ENCODE measurements around the gene ALMS1. TPM values are rescaled to one million over a fixed set of nuclear protein-coding genes. Genes with fewer than 3 reads are reported as not detected.
"Not testable (repeated sequence)": the region's sequence is repeated elsewhere in the genome, so short reads cannot be mapped to it uniquely, and the experiment has no call there.

Gene ALMS1
- total RNA-seq, 6 donors from 2014 or later: 15.2 to 56.6 (median 25.7) TPM

GRCh38 chr2:73448856-73449255 is 63.2 kb downstream of the ALMS1 start:
- Histone ChIP-seq H3K36me3 (peaks cover 0 to 40% (median 16%) of the 10 kb centered on the region in 4 donors), H3K4me3 (no peak overlapping the region), H3K9me3 (no peaks in the 10 kb centered on the region), H3K27me3 (no peaks in the 10 kb centered on the region), H3K27ac (no peak overlapping the region), H3K4me1 (no peaks in the 10 kb centered on the region)
- DNase-seq (no peak), ATAC-seq (ENCODE audit: low FRiP score in 2 of 2) (no peak)
- 80 to 87% methylated on average over 2 to 3 of the region's 3 CpGs for WGBS, 2 donors
- TF ChIP-seq POLR2A (IDR thresholded peaks at IDR 0.05): no peak
- no peak for TF ChIP-seq CTCF (IDR thresholded peaks at IDR 0.05)
- TF ChIP-seq EP300 (IDR thresholded peaks at IDR 0.05): no peak
- TF ChIP-seq POLR2AphosphoS5 (IDR thresholded peaks at IDR 0.05): no peak

- Histone ChIP-seq H3K4me1 (no peaks in the 10 kb centered on the region), H3K9me3 (no peaks in the 10 kb centered on the region), H3K27me3 (no peaks in the 10 kb centered on the region), H3K4me3 (no peak overlapping the region), H3K27ac (no peak overlapping the region), H3K36me3 (peaks cover 0 to 40% (median 16%) of the 10 kb centered on the region in 4 donors)
- TF ChIP-seq POLR2A (IDR thresholded peaks at IDR 0.05) (no peak), POLR2AphosphoS5 (IDR thresholded peaks at IDR 0.05) (no peak), EP300 (IDR thresholded peaks at IDR 0.05) (no peak), CTCF (IDR thresholded peaks at IDR 0.05) (no peak)
- no peak for DNase-seq
- no peak for ATAC-seq (ENCODE audit: low FRiP score in 2 of 2)
Measured at GRCh38 chr2:73449404-73449803, 63.8 kb downstream of the ALMS1 start.

GRCh38 chr2:73451263-73451972 is 65.8 kb downstream of the ALMS1 start:
- H3K4me3 ChIP-seq: no peak overlapping the region
- ATAC-seq (ENCODE audit: low FRiP score in 2 of 2): peak in 1 of 2 donors; percentile 31
- no peaks in the 10 kb centered on the region for H3K9me3 ChIP-seq
- no peaks in the 10 kb centered on the region for H3K4me1 ChIP-seq
- 91 to 100% methylated on average over 1 of the region's 1 CpG for WGBS, 2 donors
- no peak for TF ChIP-seq POLR2AphosphoS5 (IDR thresholded peaks at IDR 0.05)
- TF ChIP-seq POLR2A (IDR thresholded peaks at IDR 0.05): no peak
- TF ChIP-seq EP300 (IDR thresholded peaks at IDR 0.05): no peak
- no peak for TF ChIP-seq CTCF (IDR thresholded peaks at IDR 0.05)
- H3K36me3 ChIP-seq: peaks cover 0 to 40% (median 17%) of the 10 kb centered on the region in 4 donors
- no peaks in the 10 kb centered on the region for H3K27me3 ChIP-seq
- DNase-seq: no peak
- no peak overlapping the region for H3K27ac ChIP-seq

- no peak for TF ChIP-seq CTCF (IDR thresholded peaks at IDR 0.05)
- TF ChIP-seq EP300 (IDR thresholded peaks at IDR 0.05): no peak
- no peak for TF ChIP-seq POLR2AphosphoS5 (IDR thresholded peaks at IDR 0.05)
- no peak for TF ChIP-seq POLR2A (IDR thresholded peaks at IDR 0.05)
- 92 to 99% methylated on average over 3 of the region's 3 CpGs for WGBS, 2 donors
- Histone ChIP-seq H3K4me3 (no peak overlapping the region), H3K36me3 (peaks cover 0 to 13% (median 1%) of the 10 kb centered on the region in 4 donors), H3K4me1 (no peaks in the 10 kb centered on the region), H3K27me3 (no peaks in the 10 kb centered on the region), H3K9me3 (no peaks in the 10 kb centered on the region), H3K27ac (no peak overlapping the region)
- no peak for DNase-seq
- no peak for ATAC-seq (ENCODE audit: low FRiP score in 2 of 2)
Measured at GRCh38 chr2:73457982-73458381, 72.3 kb downstream of the ALMS1 start.

- H3K27ac ChIP-seq; H3K9me3 ChIP-seq; H3K36me3 ChIP-seq; H3K4me1 ChIP-seq; H3K4me3 ChIP-seq; H3K27me3 ChIP-seq; DNase-seq; ATAC-seq (ENCODE audit: low FRiP score in 2 of 2): not testable (repeated sequence)
- 91 to 93% methylated on average over 1 of the region's 1 CpG for WGBS, 2 donors
Measured at GRCh38 chr2:73462388-73462787, 76.8 kb downstream of the ALMS1 start.
